Neural cell (in vitro differentiated cells): ENCODE measurements around the gene MEIS1. TPM values are rescaled to one million over a fixed set of nuclear protein-coding genes. Genes with fewer than 3 reads are reported as not detected.

Experiments used
- H2AFZ ChIP-seq: fragments of 200-600, 300-800 bp; sonication (generic), shearing (Covaris generic); 2 replicates; pipeline ENCODE4 v1.6.0; 2014; ENCODE audit warnings: low read depth, mild to moderate bottlenecking, antibody characterized with exemption, low read length, moderate library complexity
- H3F3A ChIP-seq: fragments of 200-600 bp; shearing (Covaris generic); 2 replicates; pipeline ENCODE4 v1.6.1; 2016; ENCODE audit warnings: mild to moderate bottlenecking, moderate library complexity, mixed read lengths, antibody characterized with exemption, low read length; ENCODE audit not compliant: insufficient read depth, poor library complexity, severe bottlenecking
- H3K27ac ChIP-seq: fragments of 200-600, 300-800 bp; sonication (generic), shearing (Covaris generic); 2 replicates; pipeline ENCODE4 v1.5.1; 2014; ENCODE audit warnings: mild to moderate bottlenecking, low read length, moderate library complexity
- H3K27me3 ChIP-seq: fragments of 300-800, 200-600 bp; sonication (generic), shearing (Covaris generic); 2 replicates; pipeline ENCODE4 v1.6.0; 2014; ENCODE audit warnings: mild to moderate bottlenecking, low read depth, low read length, moderate library complexity; ENCODE audit not compliant: insufficient read depth
- H3K36me3 ChIP-seq: fragments of 300-800, 200-600 bp; sonication (generic), shearing (Covaris generic); 2 replicates; pipeline ENCODE4 v1.5.1; 2014; ENCODE audit warnings: mild to moderate bottlenecking, antibody characterized with exemption, low read length, moderate library complexity; ENCODE audit not compliant: insufficient read depth
- H3K4me2 ChIP-seq: fragments of 300-800, 200-600 bp; sonication (generic), shearing (Covaris generic); 2 replicates; pipeline ENCODE4 v1.6.0; 2014; ENCODE audit warnings: mild to moderate bottlenecking, low read length
- H3K4me3 ChIP-seq: fragments of 300-800, 200-600 bp; sonication (generic), shearing (Covaris generic); 2 replicates; pipeline ENCODE4 v1.5.1; 2014; ENCODE audit warnings: mild to moderate bottlenecking, low read length, moderate library complexity
- H3K79me2 ChIP-seq: fragments of 200-600 bp; shearing (Covaris generic); replicated peaks from 2 replicates; pipeline ENCODE4 v1.6.0; 2014; ENCODE audit warnings: mild to moderate bottlenecking, low read length, moderate library complexity; ENCODE audit not compliant: insufficient read depth
- H3K9ac ChIP-seq: fragments of 300-800, 200-600 bp; sonication (generic), shearing (Covaris generic); 2 replicates; pipeline ENCODE4 v1.6.1; 2016; ENCODE audit warnings: mild to moderate bottlenecking, low read length, mixed read lengths
- H3K9me2 ChIP-seq: fragments of 200-600 bp; shearing (Covaris generic); 2 replicates; pipeline ENCODE4 v1.6.1; 2016; ENCODE audit warnings: mild to moderate bottlenecking, low read length, mixed read lengths; ENCODE audit not compliant: insufficient read depth
- H3K9me3 ChIP-seq: fragments of 200-600, 300-800 bp; sonication (generic), shearing (Covaris generic); 2 replicates; pipeline ENCODE4 v1.6.1; 2016; ENCODE audit warnings: mild to moderate bottlenecking, mixed run types, low read length, moderate library complexity, mixed read lengths
- H4K20me1 ChIP-seq: fragments of 200-600 bp; shearing (Covaris generic); 2 replicates; pipeline ENCODE4 v1.6.1; 2016; ENCODE audit warnings: mild to moderate bottlenecking, mixed run types; ENCODE audit not compliant: insufficient read depth
- EP300 ChIP-seq: fragments of 450-650 bp; conservative IDR thresholded peaks from 2 replicates; pipeline ENCODE4 v1.6.1; 2014; ENCODE audit warnings: antibody characterized with exemption, mild to moderate bottlenecking, moderate library complexity; ENCODE audit not compliant: poor library complexity, severe bottlenecking
- EZH2 ChIP-seq: fragments of 200-600, 300-800 bp; shearing (Covaris generic), sonication (generic); IDR thresholded peaks from 2 replicates; pipeline ENCODE4 v1.6.1; 2014; ENCODE audit warnings: antibody characterized with exemption, low read length, borderline replicate concordance, mild to moderate bottlenecking; ENCODE audit not compliant: insufficient read depth, poor library complexity, severe bottlenecking
- MXI1 ChIP-seq: fragments of 450-650 bp; conservative IDR thresholded peaks from 2 replicates; pipeline ENCODE4 v1.6.1; 2014; ENCODE audit warnings: antibody characterized with exemption, mild to moderate bottlenecking; ENCODE audit not compliant: poor library complexity, severe bottlenecking
- POLR2AphosphoS5 ChIP-seq: IDR thresholded peaks from 2 replicates; pipeline ENCODE4 v1.6.1; 2012
- RAD21 ChIP-seq: fragments of 450-650 bp; conservative IDR thresholded peaks from 2 replicates; pipeline ENCODE4 v1.6.1; 2014; ENCODE audit warnings: antibody characterized with exemption, mild to moderate bottlenecking, moderate library complexity
- SMC3 ChIP-seq: fragments of 450-650 bp; conservative IDR thresholded peaks from 2 replicates; pipeline ENCODE4 v1.6.1; 2014; ENCODE audit warnings: antibody characterized with exemption, mild to moderate bottlenecking, moderate library complexity; ENCODE audit not compliant: poor library complexity
- TAF1 ChIP-seq: IDR thresholded peaks from 2 replicates; pipeline ENCODE4 v1.6.1; 2012; ENCODE audit warnings: low read depth
- polyA plus RNA-seq: library from polyadenylated mRNA; depleted of rRNA; stranded (reverse); fragments of >200 nt; gene quantifications from 2 replicates; pipeline ENCODE4 v1.2.3, GENCODE V29; 2014
- TF ChIP-seq, protein P1 (sequence below): fragments of 450-650 bp; IDR thresholded peaks from 2 replicates; pipeline ENCODE4 v1.5.1; 2014; ENCODE audit warnings: antibody characterized with exemption, mild to moderate bottlenecking, moderate library complexity; ENCODE audit not compliant: poor library complexity, severe bottlenecking
- TF ChIP-seq, protein P2 (sequence below): IDR thresholded peaks from 2 replicates; pipeline ENCODE4 v1.6.1; 2012; ENCODE audit warnings: borderline replicate concordance

The MEIS1 gene
- polyA plus RNA-seq, 1 donor from 2014 or later = 46.5 TPM

DNA sequence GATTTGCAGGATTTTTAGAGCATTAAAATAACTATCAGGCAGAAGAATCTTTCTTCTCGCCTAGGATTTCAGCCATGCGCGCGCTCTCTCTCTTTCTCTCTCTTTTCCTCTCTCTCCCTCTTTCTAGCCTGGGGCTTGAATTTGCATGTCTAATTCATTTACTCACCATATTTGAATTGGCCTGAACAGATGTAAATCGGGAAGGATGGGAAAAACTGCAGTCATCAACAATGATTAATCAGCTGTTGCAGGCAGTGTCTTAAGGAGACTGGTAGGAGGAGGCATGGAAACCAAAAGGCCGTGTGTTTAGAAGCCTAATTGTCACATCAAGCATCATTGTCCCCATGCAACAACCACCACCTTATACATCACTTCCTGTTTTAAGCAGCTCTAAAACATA, 137.0 kb downstream of the MEIS1 start:
- Histone ChIP-seq H3K4me2 (no peak overlapping the region), H3K9ac (no peak overlapping the region), H3K36me3 (no peaks in the 10 kb centered on the region), H3K9me2 (no peaks in the 10 kb centered on the region), H3K4me3 (no peak overlapping the region), H3K9me3 (no peaks in the 10 kb centered on the region), H2AFZ (no peak overlapping the region), H3K79me2 (no peaks in the 10 kb centered on the region), H3K27me3 (peaks cover 15% of the 10 kb centered on the region), H3F3A (peaks cover 15% of the 10 kb centered on the region), H3K27ac (peak overlapping the region; percentile 88), H4K20me1 (no peaks in the 10 kb centered on the region)
- TF ChIP-seq, protein P1, sequence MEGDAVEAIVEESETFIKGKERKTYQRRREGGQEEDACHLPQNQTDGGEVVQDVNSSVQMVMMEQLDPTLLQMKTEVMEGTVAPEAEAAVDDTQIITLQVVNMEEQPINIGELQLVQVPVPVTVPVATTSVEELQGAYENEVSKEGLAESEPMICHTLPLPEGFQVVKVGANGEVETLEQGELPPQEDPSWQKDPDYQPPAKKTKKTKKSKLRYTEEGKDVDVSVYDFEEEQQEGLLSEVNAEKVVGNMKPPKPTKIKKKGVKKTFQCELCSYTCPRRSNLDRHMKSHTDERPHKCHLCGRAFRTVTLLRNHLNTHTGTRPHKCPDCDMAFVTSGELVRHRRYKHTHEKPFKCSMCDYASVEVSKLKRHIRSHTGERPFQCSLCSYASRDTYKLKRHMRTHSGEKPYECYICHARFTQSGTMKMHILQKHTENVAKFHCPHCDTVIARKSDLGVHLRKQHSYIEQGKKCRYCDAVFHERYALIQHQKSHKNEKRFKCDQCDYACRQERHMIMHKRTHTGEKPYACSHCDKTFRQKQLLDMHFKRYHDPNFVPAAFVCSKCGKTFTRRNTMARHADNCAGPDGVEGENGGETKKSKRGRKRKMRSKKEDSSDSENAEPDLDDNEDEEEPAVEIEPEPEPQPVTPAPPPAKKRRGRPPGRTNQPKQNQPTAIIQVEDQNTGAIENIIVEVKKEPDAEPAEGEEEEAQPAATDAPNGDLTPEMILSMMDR = no peak
- no peak for TF ChIP-seq TAF1
- TF ChIP-seq MXI1 = no peak
- TF ChIP-seq RAD21 = no peak
- TF ChIP-seq SMC3 = no peak
- TF ChIP-seq, protein P2, sequence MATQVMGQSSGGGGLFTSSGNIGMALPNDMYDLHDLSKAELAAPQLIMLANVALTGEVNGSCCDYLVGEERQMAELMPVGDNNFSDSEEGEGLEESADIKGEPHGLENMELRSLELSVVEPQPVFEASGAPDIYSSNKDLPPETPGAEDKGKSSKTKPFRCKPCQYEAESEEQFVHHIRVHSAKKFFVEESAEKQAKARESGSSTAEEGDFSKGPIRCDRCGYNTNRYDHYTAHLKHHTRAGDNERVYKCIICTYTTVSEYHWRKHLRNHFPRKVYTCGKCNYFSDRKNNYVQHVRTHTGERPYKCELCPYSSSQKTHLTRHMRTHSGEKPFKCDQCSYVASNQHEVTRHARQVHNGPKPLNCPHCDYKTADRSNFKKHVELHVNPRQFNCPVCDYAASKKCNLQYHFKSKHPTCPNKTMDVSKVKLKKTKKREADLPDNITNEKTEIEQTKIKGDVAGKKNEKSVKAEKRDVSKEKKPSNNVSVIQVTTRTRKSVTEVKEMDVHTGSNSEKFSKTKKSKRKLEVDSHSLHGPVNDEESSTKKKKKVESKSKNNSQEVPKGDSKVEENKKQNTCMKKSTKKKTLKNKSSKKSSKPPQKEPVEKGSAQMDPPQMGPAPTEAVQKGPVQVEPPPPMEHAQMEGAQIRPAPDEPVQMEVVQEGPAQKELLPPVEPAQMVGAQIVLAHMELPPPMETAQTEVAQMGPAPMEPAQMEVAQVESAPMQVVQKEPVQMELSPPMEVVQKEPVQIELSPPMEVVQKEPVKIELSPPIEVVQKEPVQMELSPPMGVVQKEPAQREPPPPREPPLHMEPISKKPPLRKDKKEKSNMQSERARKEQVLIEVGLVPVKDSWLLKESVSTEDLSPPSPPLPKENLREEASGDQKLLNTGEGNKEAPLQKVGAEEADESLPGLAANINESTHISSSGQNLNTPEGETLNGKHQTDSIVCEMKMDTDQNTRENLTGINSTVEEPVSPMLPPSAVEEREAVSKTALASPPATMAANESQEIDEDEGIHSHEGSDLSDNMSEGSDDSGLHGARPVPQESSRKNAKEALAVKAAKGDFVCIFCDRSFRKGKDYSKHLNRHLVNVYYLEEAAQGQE = no peak
- TF ChIP-seq EP300 = no peak
- TF ChIP-seq EZH2 = no peak
- no peak for TF ChIP-seq POLR2AphosphoS5

DNA sequence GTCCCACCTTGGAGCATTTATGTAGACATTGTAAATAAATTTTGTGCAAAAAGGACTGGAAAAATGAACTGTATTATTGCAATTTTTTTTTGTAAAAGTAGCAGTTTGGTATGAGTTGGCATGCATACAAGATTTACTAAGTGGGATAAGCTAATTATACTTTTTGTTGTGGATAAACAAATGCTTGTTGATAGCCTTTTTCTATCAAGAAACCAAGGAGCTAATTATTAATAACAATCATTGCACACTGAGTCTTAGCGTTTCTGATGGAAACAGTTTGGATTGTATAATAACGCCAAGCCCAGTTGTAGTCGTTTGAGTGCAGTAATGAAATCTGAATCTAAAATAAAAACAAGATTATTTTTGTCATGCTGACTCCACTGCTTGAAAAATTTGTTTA, 137.5 kb downstream of the MEIS1 start:
- H3K4me2 ChIP-seq = no peak overlapping the region
- H3K27me3 ChIP-seq = peaks cover 20% of the 10 kb centered on the region
- TF ChIP-seq POLR2AphosphoS5 = no peak
- TF ChIP-seq MXI1 = no peak
- TF ChIP-seq TAF1 = no peak
- TF ChIP-seq, protein P1 = no peak
- no peak for TF ChIP-seq EZH2
- TF ChIP-seq, protein P2 = no peak
- no peak for TF ChIP-seq EP300
- no peak for TF ChIP-seq RAD21
- TF ChIP-seq SMC3 = no peak
- H3K9ac ChIP-seq = no peak overlapping the region
- no peaks in the 10 kb centered on the region for H3K79me2 ChIP-seq
- no peaks in the 10 kb centered on the region for H3K9me2 ChIP-seq
- no peak overlapping the region for H3K4me3 ChIP-seq
- H3K9me3 ChIP-seq = no peaks in the 10 kb centered on the region
- H4K20me1 ChIP-seq = no peaks in the 10 kb centered on the region
- no peaks in the 10 kb centered on the region for H3K36me3 ChIP-seq
- no peak overlapping the region for H2AFZ ChIP-seq
- peak overlapping the region; percentile 88 for H3K27ac ChIP-seq
- peaks cover 15% of the 10 kb centered on the region for H3F3A ChIP-seq
